Suprapubic skin (tissue), 3 donors: ENCODE data around the gene LRRC7.

Source experiments
- CTCF ChIP-seq, 2 donors: fragments of 200-600 bp in 1 of 2; fragments of 450-650 bp in 1 of 2; sonication (generic) in 1 of 2; IDR thresholded peaks; one replicate each; pipeline ENCODE4 v1.5.1; 2016 to 2019; ENCODE audit warnings: antibody characterized with exemption in 2 of 2, mild to moderate bottlenecking in 1 of 2, moderate library complexity in 1 of 2
- POLR2AphosphoS5 ChIP-seq, 3 donors: sonication (generic); formaldehyde crosslinking; IDR thresholded peaks; one replicate each; pipeline ENCODE4 v1.6.1; 2017; ENCODE audit warnings: antibody characterized with exemption in 3 of 3

- TF ChIP-seq POLR2AphosphoS5 (IDR thresholded peaks at IDR 0.05), result no peak
- no peak for TF ChIP-seq CTCF (IDR thresholded peaks at IDR 0.05)
Measured at GRCh38 chr1:69791311-69791710, 223.6 kb downstream of the LRRC7 start.
